GM12872 (cell line): ENCODE results near the gene NIPAL3.
A peak's percentile ranks its signal among the peaks of the same experiment; 100 is the strongest.

Source experiments
- TF ChIP-seq, protein P1 (sequence below): IDR thresholded peaks from 3 replicates; pipeline ENCODE4 v1.5.1; 2011; ENCODE audit warnings: low read depth, mild to moderate bottlenecking, low read length, moderate library complexity; ENCODE audit not compliant: insufficient read depth

Gene NIPAL3

GRCh38 chr1:24490101-24490781 lies 74.6 kb downstream of the NIPAL3 start:
- TF ChIP-seq, protein P1, sequence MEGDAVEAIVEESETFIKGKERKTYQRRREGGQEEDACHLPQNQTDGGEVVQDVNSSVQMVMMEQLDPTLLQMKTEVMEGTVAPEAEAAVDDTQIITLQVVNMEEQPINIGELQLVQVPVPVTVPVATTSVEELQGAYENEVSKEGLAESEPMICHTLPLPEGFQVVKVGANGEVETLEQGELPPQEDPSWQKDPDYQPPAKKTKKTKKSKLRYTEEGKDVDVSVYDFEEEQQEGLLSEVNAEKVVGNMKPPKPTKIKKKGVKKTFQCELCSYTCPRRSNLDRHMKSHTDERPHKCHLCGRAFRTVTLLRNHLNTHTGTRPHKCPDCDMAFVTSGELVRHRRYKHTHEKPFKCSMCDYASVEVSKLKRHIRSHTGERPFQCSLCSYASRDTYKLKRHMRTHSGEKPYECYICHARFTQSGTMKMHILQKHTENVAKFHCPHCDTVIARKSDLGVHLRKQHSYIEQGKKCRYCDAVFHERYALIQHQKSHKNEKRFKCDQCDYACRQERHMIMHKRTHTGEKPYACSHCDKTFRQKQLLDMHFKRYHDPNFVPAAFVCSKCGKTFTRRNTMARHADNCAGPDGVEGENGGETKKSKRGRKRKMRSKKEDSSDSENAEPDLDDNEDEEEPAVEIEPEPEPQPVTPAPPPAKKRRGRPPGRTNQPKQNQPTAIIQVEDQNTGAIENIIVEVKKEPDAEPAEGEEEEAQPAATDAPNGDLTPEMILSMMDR = no peak

DNA sequence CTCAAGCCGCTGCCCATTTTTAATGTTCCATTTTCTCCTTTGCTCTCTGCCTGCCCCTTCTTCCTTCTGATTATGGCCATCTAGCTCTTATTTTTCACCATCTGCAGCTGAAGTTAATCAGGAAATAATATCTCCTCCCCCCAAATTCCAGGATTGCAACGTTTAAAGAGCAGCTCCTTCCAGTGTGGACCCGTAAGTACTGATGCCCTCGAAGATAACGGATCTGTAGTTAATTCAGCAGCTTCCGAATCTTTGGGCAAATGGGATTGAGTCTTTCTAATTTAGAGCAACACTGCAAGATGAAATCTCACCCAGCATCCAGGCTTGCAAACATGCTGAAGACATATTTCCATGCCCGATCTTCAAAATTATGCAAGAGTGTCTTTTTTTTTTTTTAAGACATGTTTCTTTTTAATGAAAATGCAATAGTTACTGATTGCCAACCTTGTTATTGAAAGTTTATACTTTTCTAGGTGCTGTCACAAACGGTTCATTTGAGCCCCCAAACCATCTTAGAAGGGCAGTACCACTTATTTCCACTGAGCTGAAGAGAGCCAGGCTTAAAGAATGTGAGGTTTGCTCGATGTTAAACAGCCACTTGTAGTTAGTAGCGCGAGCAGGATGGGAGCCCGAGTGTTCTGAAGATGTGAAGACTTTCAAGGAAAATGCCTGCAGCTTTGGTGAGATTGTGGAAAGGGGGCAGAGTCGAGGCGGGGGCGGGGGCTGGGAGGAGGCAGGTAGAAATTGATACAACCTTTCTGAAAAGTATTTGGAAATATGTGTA lies 76.2 kb downstream of the NIPAL3 start:
- TF ChIP-seq, protein P1 = 0 out of 3 replicates have a peak, but pooled peaks have one; percentile 4

- TF ChIP-seq, protein P1 = no peak
Observed at GRCh38 chr1:24493785-24494184, 78.2 kb downstream of the NIPAL3 start.

GRCh38 chr1:24498589-24498988 lies 83.0 kb downstream of the NIPAL3 start:
- TF ChIP-seq, protein P1 = no peak

DNA sequence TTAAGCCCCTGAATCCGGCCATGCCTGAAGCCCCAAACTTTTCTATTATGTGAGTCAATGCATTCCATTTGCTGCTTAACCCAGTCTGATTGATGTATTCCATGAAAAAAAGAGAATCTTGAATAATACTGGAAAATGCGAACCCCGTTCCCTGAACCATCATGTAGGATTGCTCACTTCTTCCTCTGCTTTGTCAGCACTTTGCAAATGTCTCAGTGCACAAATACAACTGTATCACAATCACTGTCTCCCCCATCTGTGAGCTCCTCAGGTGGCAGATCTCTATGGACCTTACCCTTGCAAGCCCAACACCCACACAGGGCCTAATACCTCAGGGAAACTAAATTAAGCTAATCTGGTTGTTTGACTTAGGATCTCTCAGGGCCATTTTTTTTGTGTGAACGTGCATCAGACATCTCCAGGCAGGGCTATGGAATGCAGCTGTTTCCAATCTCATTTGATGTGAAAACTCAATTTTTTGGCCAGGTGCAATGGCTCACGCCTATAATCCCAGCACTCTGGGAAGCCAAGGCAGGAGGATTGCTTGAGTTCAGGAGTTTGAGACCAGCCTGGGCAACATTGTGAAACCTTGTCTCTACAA lies 84.9 kb downstream of the NIPAL3 start:
- TF ChIP-seq, protein P1 = no peak

DNA sequence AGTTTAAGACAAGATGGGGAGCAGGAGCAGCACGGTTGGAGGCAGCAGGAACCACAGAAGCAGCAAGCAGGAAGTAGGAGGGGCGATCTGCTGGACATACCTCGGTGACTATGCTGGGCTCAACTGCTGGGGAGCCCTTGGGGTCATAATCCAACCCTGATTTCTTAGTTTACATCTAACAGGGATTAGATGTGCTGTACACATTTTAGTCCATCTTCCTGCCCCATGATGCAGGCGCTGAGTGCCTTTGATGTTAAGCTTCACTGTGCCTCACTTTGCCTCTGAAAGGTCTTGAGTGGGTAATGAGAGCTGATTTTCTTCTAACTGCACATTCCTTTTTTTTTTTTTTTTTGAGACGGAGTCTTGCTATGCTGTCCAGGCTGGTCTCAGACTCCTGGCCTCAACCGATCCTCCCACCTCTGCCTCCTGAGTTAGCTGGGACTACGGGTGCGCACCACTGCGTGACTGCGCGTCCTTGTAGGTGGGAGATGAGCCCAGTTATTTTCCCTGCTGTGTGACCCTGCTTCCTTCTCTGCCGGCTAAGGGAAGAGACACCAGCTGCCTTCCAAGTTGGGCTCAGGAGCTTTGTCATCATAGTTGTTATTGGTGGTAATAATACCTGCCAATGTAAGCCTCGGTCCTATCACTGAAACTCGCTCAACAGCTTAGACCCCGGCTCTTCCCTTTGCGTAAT lies 85.9 kb downstream of the NIPAL3 start:
- TF ChIP-seq, protein P1 = no peak

- TF ChIP-seq, protein P1 = no peak
Observed at GRCh38 chr1:24502065-24502708, 86.6 kb downstream of the NIPAL3 start.
